HG03139 (cell line): Measurements from ENCODE around the gene VAV2.

Experiments
- ATAC-seq: cut with Tn5 transposase; IDR thresholded peaks from one replicate; pipeline ENCODE4 v1.9.1; 2021; ENCODE audit not compliant: unreplicated experiment

The VAV2 gene

GRCh38 chr9:133982971-133983720 lies 9.0 kb downstream of the VAV2 start:
- ATAC-seq: no peak

- ATAC-seq: no peak
These were observed 10.0 kb downstream of the VAV2 start for GRCh38 chr9:133981958-133982681.

- no peak for ATAC-seq
These were observed 10.6 kb downstream of the VAV2 start for GRCh38 chr9:133981589-133981957.

GRCh38 chr9:133980864-133981588 lies 11.1 kb downstream of the VAV2 start:
- ATAC-seq: no peak

- no peak for ATAC-seq
These were observed 11.9 kb downstream of the VAV2 start for GRCh38 chr9:133979921-133980863.

- no peak for ATAC-seq
These were observed 12.7 kb downstream of the VAV2 start for GRCh38 chr9:133979273-133979920.

GRCh38 chr9:133978899-133979272 lies 13.2 kb downstream of the VAV2 start:
- ATAC-seq: no peak

GRCh38 chr9:133978226-133978898 lies 13.8 kb downstream of the VAV2 start:
- ATAC-seq: no peak

GRCh38 chr9:133977421-133978201 lies 14.5 kb downstream of the VAV2 start:
- ATAC-seq: no peak

- ATAC-seq: no peak
These were observed 15.2 kb downstream of the VAV2 start for GRCh38 chr9:133976887-133977286.

GRCh38 chr9:133976191-133976861 lies 15.8 kb downstream of the VAV2 start:
- no peak for ATAC-seq

- ATAC-seq: no peak
These were observed 16.6 kb downstream of the VAV2 start for GRCh38 chr9:133975511-133975910.

GRCh38 chr9:133974631-133975341 lies 17.3 kb downstream of the VAV2 start:
- no peak for ATAC-seq

GRCh38 chr9:133973791-133974630 lies 18.1 kb downstream of the VAV2 start:
- no peak for ATAC-seq

- ATAC-seq: no peak
These were observed 18.9 kb downstream of the VAV2 start for GRCh38 chr9:133973111-133973790.
